HG03103 (cell line): ENCODE results near the gene USP43.
"Not testable (repeated sequence)": the region's sequence is repeated elsewhere in the genome, so short reads cannot be mapped to it uniquely, and the experiment has no call there.

Experiments used
- ATAC-seq: cut with Tn5 transposase; IDR thresholded peaks from one replicate; pipeline ENCODE4 v1.9.1; 2021; ENCODE audit warnings: low read depth; ENCODE audit not compliant: unreplicated experiment

Gene USP43

GRCh38 chr17:9661027-9661426 lies 15.7 kb downstream of the USP43 start:
- ATAC-seq, result no peak

GRCh38 chr17:9663511-9663910 lies 18.2 kb downstream of the USP43 start:
- not testable (repeated sequence) for ATAC-seq

GRCh38 chr17:9666461-9667050 lies 21.2 kb downstream of the USP43 start:
- ATAC-seq, result no peak

GRCh38 chr17:9668517-9668916 lies 23.2 kb downstream of the USP43 start:
- no peak for ATAC-seq

DNA sequence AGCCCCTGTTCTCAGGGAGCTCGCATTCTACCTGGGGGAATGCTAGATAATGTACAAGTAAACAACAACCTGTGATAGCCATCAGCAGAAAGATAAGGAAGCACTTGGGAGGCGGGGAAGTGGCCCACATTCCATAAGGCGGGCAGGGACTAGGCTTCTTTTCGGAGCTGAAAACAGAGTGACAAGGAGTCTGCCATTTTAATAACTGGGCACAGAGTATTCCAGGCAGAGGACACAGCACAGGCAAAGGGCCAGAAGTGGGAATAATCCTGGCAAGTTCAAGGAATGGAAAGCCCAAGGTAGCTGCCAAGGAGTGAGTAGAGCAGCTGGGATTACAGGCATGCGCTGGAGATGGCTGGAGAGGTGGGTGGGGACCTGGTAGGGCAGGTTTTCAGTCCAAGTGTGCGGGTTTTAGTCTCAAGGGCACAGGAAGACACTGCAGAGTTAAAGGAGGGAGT lies 24.3 kb downstream of the USP43 start:
- ATAC-seq, result no peak

DNA sequence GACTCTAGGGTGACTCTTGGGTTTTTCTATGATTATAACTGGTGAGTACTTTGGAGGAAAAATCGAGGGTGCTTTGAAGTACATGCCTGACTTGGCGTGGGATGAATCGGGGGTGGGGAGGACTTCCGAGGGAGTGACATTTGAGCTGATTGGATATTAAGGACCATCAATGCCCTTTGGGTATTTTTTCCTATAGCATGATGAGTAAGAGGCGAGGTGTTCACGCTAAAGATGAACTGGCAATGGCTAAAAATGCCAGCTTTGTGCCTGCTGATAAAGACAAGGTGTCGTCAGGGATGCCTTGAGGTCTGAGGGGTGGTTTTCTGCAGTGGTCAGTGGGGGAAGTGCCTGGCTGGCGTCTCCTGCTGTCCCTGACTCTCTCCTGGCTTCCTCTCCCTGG lies 25.3 kb downstream of the USP43 start:
- no peak for ATAC-seq

DNA sequence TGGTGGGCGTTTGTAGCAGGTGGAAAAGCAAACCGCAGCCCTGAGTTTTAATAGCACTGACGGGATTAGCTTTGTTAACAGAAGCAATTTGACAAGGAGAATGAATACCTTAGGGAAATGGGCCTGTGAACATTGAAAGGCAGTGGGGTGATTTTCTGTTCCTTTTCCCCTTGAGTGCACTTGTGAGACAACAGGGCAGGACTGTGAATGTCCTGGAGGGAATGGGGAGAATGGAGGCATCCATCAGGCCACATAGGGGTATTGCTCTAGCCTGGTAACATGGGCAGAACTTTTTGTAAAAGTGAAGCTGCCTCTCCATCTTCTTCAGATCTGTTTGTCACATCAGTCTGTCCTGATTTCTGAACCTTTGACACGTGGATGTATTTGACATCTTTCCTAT lies 26.2 kb downstream of the USP43 start:
- ATAC-seq, result no peak

GRCh38 chr17:9672266-9672665 lies 26.9 kb downstream of the USP43 start:
- ATAC-seq, result no peak

DNA sequence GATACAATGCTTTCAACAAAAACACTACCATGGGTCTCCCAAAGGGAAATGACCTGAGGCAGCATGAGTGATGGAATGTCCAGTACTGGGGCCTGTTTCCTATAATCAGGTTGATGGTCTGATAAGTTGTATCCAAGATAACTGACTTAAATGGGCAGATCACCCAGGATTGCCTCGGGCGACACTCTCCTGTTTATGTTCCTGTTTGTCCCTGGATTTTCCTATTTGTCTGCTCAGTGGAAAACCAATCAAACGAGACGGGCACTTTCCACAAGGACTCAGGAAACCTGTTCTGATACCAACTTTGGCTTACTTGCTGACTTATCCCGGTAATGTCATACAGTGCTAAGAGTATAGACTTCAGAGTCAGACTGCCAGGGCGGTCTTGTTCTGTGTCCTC lies 27.4 kb downstream of the USP43 start:
- no peak for ATAC-seq

DNA sequence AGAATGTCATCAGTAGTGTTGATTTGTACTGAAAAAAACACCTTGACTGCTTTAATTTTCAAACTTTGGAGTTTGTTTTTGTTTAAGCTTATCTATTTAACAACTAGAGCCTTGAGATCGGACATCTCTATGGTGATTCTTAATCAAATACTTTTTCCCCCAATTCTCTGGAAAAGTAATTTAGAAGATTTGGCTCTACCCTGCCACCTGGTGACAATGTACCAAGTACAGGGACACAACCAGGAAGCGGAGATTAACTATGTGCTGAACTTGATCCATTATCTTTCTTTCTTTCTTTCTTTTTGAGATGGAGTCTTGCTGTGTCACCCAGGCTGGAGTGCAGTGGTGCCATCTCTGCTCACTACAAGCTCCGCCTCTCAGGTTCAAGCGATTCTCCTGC lies 30.8 kb downstream of the USP43 start:
- no peak for ATAC-seq

- no peak for ATAC-seq
Measured at GRCh38 chr17:9676820-9677310, 31.5 kb downstream of the USP43 start.

DNA sequence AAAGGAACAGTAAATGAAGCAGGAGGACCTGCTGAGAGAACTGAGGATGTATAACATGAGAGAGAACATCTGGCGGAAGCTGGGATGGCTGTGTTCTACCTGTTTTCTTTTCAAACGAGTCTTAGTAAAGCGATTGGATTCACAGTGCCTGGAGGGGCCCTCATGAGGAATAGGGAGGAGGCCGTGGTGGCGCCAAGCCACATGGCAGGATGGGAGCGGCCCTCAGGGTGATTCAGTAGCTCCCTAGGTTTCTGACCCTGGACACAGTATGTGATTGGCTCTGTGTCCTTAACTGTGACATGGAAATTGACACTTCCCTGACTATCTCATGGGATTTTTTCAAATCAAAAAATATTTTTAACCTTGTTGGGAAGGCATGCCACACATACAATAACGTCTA lies 32.1 kb downstream of the USP43 start:
- no peak for ATAC-seq

DNA sequence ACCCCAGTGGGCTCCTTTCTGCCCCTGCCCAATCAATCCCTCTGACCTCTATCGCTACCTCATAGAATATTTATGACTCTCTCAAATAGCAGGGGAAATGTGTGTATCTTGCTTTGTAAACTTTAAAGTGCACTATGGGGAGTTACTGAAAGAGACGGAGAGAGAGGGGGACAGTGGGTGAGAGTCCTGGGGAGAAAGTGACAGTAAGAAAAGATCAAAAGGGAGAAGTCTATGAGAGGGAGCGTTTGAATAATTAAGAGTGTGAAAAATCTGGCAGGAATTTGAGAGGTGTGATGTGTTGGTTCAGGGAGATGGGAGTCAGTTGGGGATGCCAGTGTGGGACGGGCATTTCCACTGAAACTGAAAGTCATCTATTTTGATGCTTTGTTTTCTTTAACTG lies 32.6 kb downstream of the USP43 start:
- no peak for ATAC-seq

- no peak for ATAC-seq
Measured at GRCh38 chr17:9684955-9685621, 39.8 kb downstream of the USP43 start.

- no peak for ATAC-seq
Measured at GRCh38 chr17:9693755-9694154, 48.4 kb downstream of the USP43 start.

DNA sequence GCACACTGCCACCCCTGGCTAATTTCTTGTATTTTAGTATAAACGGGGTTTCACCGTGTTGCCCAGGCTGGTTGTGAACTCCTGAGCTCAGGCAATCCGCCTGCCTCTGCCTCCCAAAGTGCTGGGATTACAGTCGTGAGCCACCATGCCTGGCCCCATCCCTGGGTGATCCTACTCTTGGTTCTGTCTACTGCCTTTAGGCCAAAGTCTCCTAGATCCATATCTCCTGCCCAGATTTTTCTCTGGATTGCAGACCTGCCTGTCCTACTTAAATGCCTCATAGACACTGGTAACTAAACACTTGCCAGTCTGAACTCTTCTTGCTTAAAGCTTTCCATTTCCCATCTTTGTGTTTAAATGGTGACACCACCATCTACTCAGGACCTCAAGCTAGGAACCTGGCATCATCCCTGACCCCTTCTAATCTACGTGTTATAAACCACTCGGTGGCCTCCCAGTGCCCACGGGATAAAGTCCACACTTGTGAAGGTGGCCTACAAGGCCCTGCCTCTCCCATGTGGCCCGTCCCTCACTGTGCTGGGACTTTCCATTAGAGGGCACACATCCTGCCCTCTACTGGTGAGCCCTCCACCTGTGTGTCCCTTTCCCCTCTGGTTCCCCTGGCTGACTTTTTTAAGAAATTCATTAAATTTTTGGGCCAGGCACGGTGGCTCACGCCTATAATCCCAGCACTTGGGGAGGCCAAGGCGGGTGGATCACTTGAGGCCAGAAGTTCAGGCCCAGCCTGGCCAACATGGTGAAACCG lies 51.1 kb downstream of the USP43 start:
- ATAC-seq, result no peak

GRCh38 chr17:9700136-9700535 lies 54.8 kb downstream of the USP43 start:
- no peak for ATAC-seq

GRCh38 chr17:9700754-9701476 lies 55.6 kb downstream of the USP43 start:
- no peak for ATAC-seq

DNA sequence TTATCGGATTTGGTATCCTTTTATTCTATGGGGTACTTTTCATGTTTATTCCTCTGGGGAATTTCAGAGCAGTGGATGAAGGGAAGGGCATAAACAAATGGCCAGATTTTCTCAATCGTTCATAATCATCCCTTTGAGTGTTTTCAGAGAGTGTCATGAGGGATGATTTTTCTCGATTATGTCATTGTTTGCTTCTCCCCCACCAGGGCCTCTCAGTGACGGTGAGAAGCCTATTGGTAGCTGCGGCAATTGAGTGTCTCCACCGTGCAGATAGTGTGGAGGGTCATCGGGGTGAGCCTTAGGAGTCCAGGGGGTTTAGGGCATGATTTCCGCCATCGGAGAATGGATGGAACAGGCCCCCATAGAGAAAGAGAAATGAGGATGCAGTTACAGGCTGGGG lies 57.2 kb downstream of the USP43 start:
- no peak for ATAC-seq

GRCh38 chr17:9702914-9703780 lies 57.8 kb downstream of the USP43 start:
- no peak for ATAC-seq
